ENCODE results near the gene ZCCHC14. TPM values are rescaled to one million over a fixed set of nuclear protein-coding genes. Genes with fewer than 3 reads are reported as not detected.

Gene ZCCHC14
- total RNA-seq, 1 donor from 2014 or later = 15.9 TPM

DNA sequence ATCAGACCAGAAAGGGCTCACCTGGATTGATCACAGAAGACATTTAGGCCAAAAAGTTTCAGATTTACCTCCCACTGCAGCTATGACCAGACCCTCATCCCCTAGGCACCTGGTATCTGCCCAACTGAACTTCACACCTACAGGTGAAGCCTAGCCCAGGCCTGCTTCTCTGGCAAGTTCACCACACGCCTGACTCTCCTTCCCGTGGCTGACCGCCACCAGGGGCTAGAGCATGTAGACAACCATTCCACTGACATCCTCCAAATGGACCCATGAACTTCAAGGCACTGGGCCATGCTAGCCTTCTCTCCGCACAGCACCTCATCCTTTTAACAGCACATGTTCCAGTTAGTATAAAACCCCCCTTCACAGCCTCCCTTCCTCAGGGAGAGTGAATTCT lies 18.8 kb downstream of the ZCCHC14 start:
- TF ChIP-seq CTCF (IDR thresholded peaks at IDR 0.05; ENCODE audit: borderline replicate concordance) = no peak
- H3K4me1 ChIP-seq = peaks cover 82% of the 10 kb centered on the region

DNA sequence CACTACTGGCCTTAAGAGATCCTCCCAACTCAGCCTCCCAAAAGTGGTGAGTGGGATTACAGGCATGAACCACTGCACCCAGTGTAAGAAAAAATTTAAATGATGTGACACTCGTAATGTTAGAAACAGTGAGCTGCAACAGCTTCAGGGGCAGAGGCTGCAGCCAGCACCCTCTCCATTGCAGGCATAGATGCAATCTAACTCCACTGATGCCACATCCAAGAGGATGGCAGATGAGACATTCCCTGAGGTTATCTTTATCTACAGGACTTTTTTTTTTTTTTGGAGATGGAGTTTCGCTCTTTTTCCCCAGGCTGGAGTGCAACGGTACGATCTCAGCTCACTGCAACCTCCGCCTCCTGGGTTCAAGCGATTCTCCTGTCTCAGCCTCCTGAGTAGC lies 19.9 kb downstream of the ZCCHC14 start:
- no peak for TF ChIP-seq CTCF (IDR thresholded peaks at IDR 0.05; ENCODE audit: borderline replicate concordance)
- Histone ChIP-seq H3K36me3 (no peaks in the 10 kb centered on the region), H3K27me3 (ENCODE audit: low read depth) (no peaks in the 10 kb centered on the region), H3K4me3 (no peak overlapping the region), H3K9me3 (replicated peaks) (no peaks in the 10 kb centered on the region), H3K27ac (replicated peaks) (no peak overlapping the region), H3K4me1 (peaks cover 87% of the 10 kb centered on the region)
- DNase-seq = no peak
- intact Hi-C loops (cut with micrococcal nuclease) = no loop called here

More for the DNA sequence above, 18.8 kb downstream of the ZCCHC14 start:
- no peak overlapping the region for H3K4me3 ChIP-seq
- H3K27ac ChIP-seq (replicated peaks) = no peak overlapping the region
- intact Hi-C loops (cut with micrococcal nuclease) = no loop called here
- no peak for DNase-seq
- H3K9me3 ChIP-seq (replicated peaks) = no peaks in the 10 kb centered on the region
- no peaks in the 10 kb centered on the region for H3K36me3 ChIP-seq
- no peaks in the 10 kb centered on the region for H3K27me3 ChIP-seq (ENCODE audit: low read depth)

GRCh38 chr16:87472142-87472778 lies 20.6 kb downstream of the ZCCHC14 start:
- intact Hi-C loops (cut with micrococcal nuclease) = no loop called here
- no peaks in the 10 kb centered on the region for H3K36me3 ChIP-seq
- peaks cover 88% of the 10 kb centered on the region for H3K4me1 ChIP-seq
- no peak for TF ChIP-seq CTCF (IDR thresholded peaks at IDR 0.05; ENCODE audit: borderline replicate concordance)
- no peak overlapping the region for H3K4me3 ChIP-seq
- no peak for DNase-seq
- no peaks in the 10 kb centered on the region for H3K9me3 ChIP-seq (replicated peaks)
- H3K27ac ChIP-seq (replicated peaks) = peak overlapping the region; percentile 65
- no peaks in the 10 kb centered on the region for H3K27me3 ChIP-seq (ENCODE audit: low read depth)

DNA sequence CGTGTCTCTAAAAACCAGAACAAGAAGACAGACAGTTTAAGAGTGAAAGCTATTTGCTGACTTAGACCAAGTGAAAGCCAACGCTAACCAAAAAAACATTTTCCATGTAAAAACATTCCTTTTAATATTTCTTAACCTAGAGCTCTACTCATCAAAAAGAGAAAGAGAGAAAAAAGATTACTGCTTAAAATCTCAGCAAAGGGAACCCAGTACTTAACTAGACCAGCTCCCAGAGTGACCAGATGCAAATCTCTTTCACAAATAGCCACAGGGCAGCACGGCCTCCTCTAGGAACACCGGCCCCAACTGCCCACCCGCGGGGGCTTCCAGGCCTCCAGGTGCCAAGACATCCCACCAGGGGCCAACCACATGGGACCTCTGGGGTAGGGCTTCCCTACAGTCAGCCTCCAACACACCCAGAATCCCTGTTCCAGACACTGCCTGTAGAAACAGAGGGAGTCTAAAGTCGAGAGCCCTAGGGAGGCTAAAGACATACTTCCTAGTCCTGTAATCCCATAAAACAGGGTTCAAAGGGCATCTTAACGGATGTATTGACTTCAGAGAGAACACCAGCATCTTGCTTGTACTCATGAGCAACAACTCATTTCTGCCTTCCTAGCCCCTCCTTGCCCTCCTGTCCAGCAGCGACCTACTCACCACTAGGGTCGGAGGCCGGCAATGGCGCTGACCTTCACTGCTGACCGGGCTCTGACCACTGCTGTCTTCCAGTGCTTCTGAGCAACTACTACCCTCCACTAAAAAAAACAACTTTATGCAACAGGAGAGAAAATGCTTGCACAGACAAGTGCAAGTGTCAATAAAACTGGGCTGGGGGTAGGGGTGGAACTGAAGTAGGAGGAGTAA lies 21.3 kb downstream of the ZCCHC14 start:
- TF ChIP-seq CTCF (IDR thresholded peaks at IDR 0.05; ENCODE audit: borderline replicate concordance) = no peak
- Histone ChIP-seq H3K27me3 (ENCODE audit: low read depth) (no peaks in the 10 kb centered on the region), H3K4me3 (peak overlapping the region; percentile 20), H3K4me1 (peaks cover 88% of the 10 kb centered on the region), H3K36me3 (no peaks in the 10 kb centered on the region), H3K27ac (replicated peaks) (peak overlapping the region; percentile 65), H3K9me3 (replicated peaks) (no peaks in the 10 kb centered on the region)
- intact Hi-C loops (cut with micrococcal nuclease) = no loop called here
- no peak for DNase-seq

GRCh38 chr16:87470332-87470731 lies 22.5 kb downstream of the ZCCHC14 start:
- Histone ChIP-seq H3K9me3 (replicated peaks) (no peaks in the 10 kb centered on the region), H3K27me3 (ENCODE audit: low read depth) (no peaks in the 10 kb centered on the region), H3K27ac (replicated peaks) (no peak overlapping the region), H3K4me1 (peaks cover 88% of the 10 kb centered on the region), H3K4me3 (no peak overlapping the region), H3K36me3 (no peaks in the 10 kb centered on the region)
- no peak for DNase-seq
- intact Hi-C loops (cut with micrococcal nuclease) = no loop called here
- no peak for TF ChIP-seq CTCF (IDR thresholded peaks at IDR 0.05; ENCODE audit: borderline replicate concordance)
